Natural killer cell (primary cell): ENCODE measurements around the gene MRPL40. TPM values are rescaled to one million over a fixed set of nuclear protein-coding genes. Genes with fewer than 3 reads are reported as not detected.

Experiments
- ATAC-seq, 3 donors: fragments of 150-1000 bp in 2 of 3; fragments of 200-7000 bp in 1 of 3; cut with Tn5 transposase; 1 replicate in 1 of 3; 2 replicates in 2 of 3; pipeline ENCODE4 v1.10.0; 2021; ENCODE audit warnings: mild to moderate bottlenecking in 2 of 3, moderate library complexity in 2 of 3
- DNase-seq, 2 donors: peaks; one replicate each; pipeline versions ENCODE4 v3.0.0 to v3.0.0-alpha.2; 2013 to 2021; ENCODE audit warnings: mixed read lengths in 1 of 2
- H3K27ac ChIP-seq: one replicate; pipeline ENCODE4 v1.5.1; 2013; ENCODE audit warnings: mild to moderate bottlenecking, low read length
- H3K27me3 ChIP-seq: one replicate; pipeline ENCODE4 v1.6.1; 2013; ENCODE audit warnings: low read length; ENCODE audit not compliant: control insufficient read depth, insufficient read depth
- H3K36me3 ChIP-seq: one replicate; pipeline ENCODE4 v1.6.1; 2013; ENCODE audit warnings: low read length; ENCODE audit not compliant: control insufficient read depth, insufficient read depth
- H3K4me1 ChIP-seq: one replicate; pipeline ENCODE4 v1.6.1; 2013; ENCODE audit warnings: low read length; ENCODE audit not compliant: control insufficient read depth, insufficient read depth
- H3K4me3 ChIP-seq: one replicate; pipeline ENCODE4 v1.5.1; 2013; ENCODE audit warnings: low read length
- H3K9me3 ChIP-seq: one replicate; pipeline ENCODE4 v1.6.1; 2013; ENCODE audit warnings: low read length; ENCODE audit not compliant: control insufficient read depth, insufficient read depth
- H3K27ac Mint-ChIP-seq, 2 donors: one replicate each; pipeline ENCODE4 v1.8.0; 2022; ENCODE audit warnings: mild to moderate bottlenecking in 2 of 2, mixed read lengths in 2 of 2, moderate library complexity in 1 of 2
- H3K27me3 Mint-ChIP-seq, 2 donors: one replicate each; pipeline ENCODE4 v1.8.0; 2022; ENCODE audit warnings: low read depth in 2 of 2, mixed read lengths in 2 of 2
- H3K36me3 Mint-ChIP-seq: one replicate; pipeline ENCODE4 v1.8.0; 2022; ENCODE audit warnings: mixed read lengths
- H3K4me1 Mint-ChIP-seq, 2 donors: one replicate each; pipeline ENCODE4 v1.8.0; 2022; ENCODE audit warnings: mixed read lengths in 2 of 2
- H3K4me3 Mint-ChIP-seq: one replicate; pipeline ENCODE4 v1.8.0; 2022; ENCODE audit warnings: mild to moderate bottlenecking, moderate library complexity, mixed read lengths
- H3K9me3 Mint-ChIP-seq, 2 donors: one replicate each; pipeline ENCODE4 v1.8.0; 2022; ENCODE audit warnings: mixed read lengths in 2 of 2
- CTCF ChIP-seq: fragments of 200-600 bp; IDR thresholded peaks from one replicate; pipeline ENCODE4 v1.8.0; 2022; ENCODE audit warnings: antibody characterized with exemption
- WGBS: methylation state at CpG from one replicate; pipeline ENCODE4 v1.1.7; 2013; ENCODE audit warnings: missing lambda C conversion rate; ENCODE audit not compliant: insufficient coverage; 5-methylcytosine and 5-hydroxymethylcytosine counted together
- intact Hi-C: fragments of 100-400 bp; cut with micrococcal nuclease; formaldehyde crosslinking; loops from one replicate; pipeline ENCODE4 v1.14.2; 2022
- total RNA-seq, 4 donors: library from RNA; stranded (reverse); fragments of 120-200 nt in 1 of 4; gene quantifications; one replicate each; pipeline versions ENCODE4 v1.2.3 to v1.2.4, GENCODE V29; 2013 to 2022

MRPL40 gene
- total RNA-seq, 3 donors from 2014 or later (not counting 1 experiment from before 2014, with no cell fraction given) = 11.6 to 16.7 (median 14.2) TPM

DNA sequence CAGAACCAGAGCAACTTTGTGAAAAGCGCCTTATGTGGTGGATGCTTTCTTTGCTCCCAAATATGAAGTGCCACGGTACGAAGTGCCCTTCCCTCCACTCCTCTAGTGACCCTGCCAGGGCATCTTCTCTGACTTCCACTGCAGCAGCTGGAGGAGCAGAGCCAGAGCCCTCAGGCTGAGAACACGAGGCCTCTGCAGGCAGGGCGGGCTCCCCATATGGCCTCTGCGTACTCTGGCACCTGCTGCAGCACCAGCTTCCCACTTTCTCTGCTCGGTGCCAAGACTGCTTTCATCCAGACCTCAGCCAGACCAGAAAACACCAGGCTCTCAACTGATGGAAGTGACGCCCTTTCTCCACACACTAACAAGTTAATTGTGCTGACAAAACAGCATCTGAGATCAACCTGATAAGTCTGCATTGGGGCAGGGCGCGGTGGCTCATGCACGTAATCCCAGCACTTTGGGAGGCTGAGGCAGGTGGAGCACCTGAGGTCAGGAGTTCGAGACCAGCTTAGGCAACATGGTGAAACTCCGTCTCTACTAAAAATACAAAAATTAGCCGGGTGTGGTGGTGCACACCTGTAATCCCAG, 33.9 kb downstream of the MRPL40 start:
- no peak overlapping the region for H3K27ac Mint-ChIP-seq
- Histone ChIP-seq H3K4me1 (no peaks in the 10 kb centered on the region), H3K27ac (no peak overlapping the region), H3K36me3 (peaks cover 82% of the 10 kb centered on the region), H3K27me3 (no peaks in the 10 kb centered on the region), H3K4me3 (no peak overlapping the region), H3K9me3 (no peaks in the 10 kb centered on the region)
- H3K36me3 Mint-ChIP-seq = peaks cover 7% of the 10 kb centered on the region
- H3K27me3 Mint-ChIP-seq = no peaks in the 10 kb centered on the region
- H3K4me3 Mint-ChIP-seq = no peak overlapping the region
- WGBS = 94% methylated on average over 14 of the region's 14 CpGs
- DNase-seq (no peak), ATAC-seq (no peak)
- no peaks in the 10 kb centered on the region for H3K9me3 Mint-ChIP-seq
- intact Hi-C loops = no loop called here
- TF ChIP-seq CTCF = no peak
- H3K4me1 Mint-ChIP-seq = peaks cover 0 to 8% of the 10 kb centered on the region in 2 donors

DNA sequence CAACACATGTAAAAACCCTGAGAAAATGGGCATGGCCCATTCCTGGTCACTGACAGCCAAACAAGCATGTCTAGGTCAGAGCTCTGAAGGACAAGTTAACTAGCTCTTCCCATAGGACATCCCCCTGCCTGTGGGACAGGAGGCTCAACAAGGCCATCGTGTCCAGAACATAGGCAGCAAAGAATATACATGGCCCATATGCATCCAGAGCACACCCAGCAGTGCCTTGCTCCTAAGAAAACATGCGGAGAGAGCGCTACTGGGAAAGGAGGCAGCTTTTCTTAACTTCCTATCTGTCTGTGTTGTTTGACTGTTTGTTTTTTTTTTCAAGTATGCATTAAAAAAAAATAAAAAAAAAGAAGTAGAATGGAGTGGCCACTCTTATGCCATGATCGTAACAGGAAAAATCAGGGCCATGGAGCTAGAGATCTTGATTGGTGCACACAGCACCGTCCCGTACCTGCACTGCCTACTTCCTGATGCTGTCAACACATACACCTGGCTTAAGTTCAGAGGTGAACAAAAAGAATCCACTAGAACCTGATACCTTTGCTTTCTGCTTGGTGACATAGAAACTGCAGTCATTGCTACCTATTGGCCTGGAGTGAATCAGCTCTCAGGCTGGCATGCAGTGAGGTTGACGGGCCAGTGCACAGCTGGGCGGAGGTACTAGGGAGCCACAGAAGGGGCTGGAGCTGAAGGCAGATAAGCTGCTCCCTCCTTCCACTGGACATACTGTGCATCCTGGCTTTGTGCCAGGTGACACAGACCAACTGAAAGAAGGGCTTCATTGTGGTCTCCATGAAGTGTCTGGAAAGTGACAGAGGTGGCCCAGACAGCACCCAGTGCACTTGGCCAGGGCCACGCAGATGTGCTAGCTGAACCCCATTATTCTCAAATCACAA, 34.8 kb downstream of the MRPL40 start:
- WGBS = 99% methylated on average over 9 of the region's 9 CpGs
- Mint-ChIP-seq H3K36me3 (peaks cover 7% of the 10 kb centered on the region), H3K4me3 (no peak overlapping the region), H3K27ac (no peak overlapping the region), H3K27me3 (no peaks in the 10 kb centered on the region), H3K4me1 (peaks cover 0 to 8% of the 10 kb centered on the region in 2 donors), H3K9me3 (no peaks in the 10 kb centered on the region)
- Histone ChIP-seq H3K27ac (no peak overlapping the region), H3K27me3 (no peaks in the 10 kb centered on the region), H3K36me3 (peaks cover 87% of the 10 kb centered on the region), H3K9me3 (no peaks in the 10 kb centered on the region), H3K4me1 (no peaks in the 10 kb centered on the region), H3K4me3 (no peak overlapping the region)
- DNase-seq (no peak), ATAC-seq (no peak)
- TF ChIP-seq CTCF = no peak
- intact Hi-C loops = no loop called here

GRCh38 chr22:19467912-19468311, 35.6 kb downstream of the MRPL40 start:
- no peaks in the 10 kb centered on the region for H3K9me3 Mint-ChIP-seq
- ATAC-seq (no peak), DNase-seq (no peak)
- H3K4me3 ChIP-seq = no peak overlapping the region
- no peak overlapping the region for H3K27ac ChIP-seq
- H3K4me3 Mint-ChIP-seq = no peak overlapping the region
- H3K36me3 Mint-ChIP-seq = peaks cover 7% of the 10 kb centered on the region
- H3K36me3 ChIP-seq = peaks cover 95% of the 10 kb centered on the region
- TF ChIP-seq CTCF = no peak
- intact Hi-C loops = no loop called here
- peaks cover 0 to 8% of the 10 kb centered on the region in 2 donors for H3K4me1 Mint-ChIP-seq
- no peaks in the 10 kb centered on the region for H3K4me1 ChIP-seq
- no peaks in the 10 kb centered on the region for H3K27me3 Mint-ChIP-seq
- 98% methylated on average over 5 of the region's 6 CpGs for whole genome bisulfite sequencing
- no peak overlapping the region for H3K27ac Mint-ChIP-seq
- H3K27me3 ChIP-seq = no peaks in the 10 kb centered on the region
- H3K9me3 ChIP-seq = no peaks in the 10 kb centered on the region
